ENCODE results near the gene POLR3B.

POLR3B gene

GRCh38 chr12:106345746-106346145, 11.8 kb upstream of the POLR3B start:
- Histone ChIP-seq H3K9me3 (ENCODE audit: insufficient read depth, low read depth, low read length) (no peaks in the 10 kb centered on the region), H3K4me1 (ENCODE audit: insufficient read depth, low read length) (no peaks in the 10 kb centered on the region), H3K4me3 (ENCODE audit: low read length) (no peak overlapping the region), H3K36me3 (ENCODE audit: insufficient read depth, low read depth, low read length) (no peaks in the 10 kb centered on the region), H3K27ac (ENCODE audit: low read length) (no peak overlapping the region), H3K9ac (ENCODE audit: low read depth, low read length) (no peak overlapping the region), H3K27me3 (ENCODE audit: insufficient read depth, low read length) (no peaks in the 10 kb centered on the region)

GRCh38 chr12:106348411-106348810, 9.1 kb upstream of the POLR3B start:
- Histone ChIP-seq H3K4me3 (ENCODE audit: low read length) (no peak overlapping the region), H3K9me3 (ENCODE audit: insufficient read depth, low read depth, low read length) (no peaks in the 10 kb centered on the region), H3K4me1 (ENCODE audit: insufficient read depth, low read length) (no peaks in the 10 kb centered on the region), H3K36me3 (ENCODE audit: insufficient read depth, low read depth, low read length) (no peaks in the 10 kb centered on the region), H3K27me3 (ENCODE audit: insufficient read depth, low read length) (no peaks in the 10 kb centered on the region), H3K9ac (ENCODE audit: low read depth, low read length) (no peak overlapping the region), H3K27ac (ENCODE audit: low read length) (no peak overlapping the region)

- H3K27me3 ChIP-seq (ENCODE audit: insufficient read depth, low read length): no peaks in the 10 kb centered on the region
- H3K9ac ChIP-seq (ENCODE audit: low read depth, low read length): no peak overlapping the region
- no peak overlapping the region for H3K4me3 ChIP-seq (ENCODE audit: low read length)
- no peak overlapping the region for H3K27ac ChIP-seq (ENCODE audit: low read length)
- no peaks in the 10 kb centered on the region for H3K9me3 ChIP-seq (ENCODE audit: insufficient read depth, low read depth, low read length)
- H3K36me3 ChIP-seq (ENCODE audit: insufficient read depth, low read depth, low read length): no peaks in the 10 kb centered on the region
- H3K4me1 ChIP-seq (ENCODE audit: insufficient read depth, low read length): no peaks in the 10 kb centered on the region
These were observed 4.4 kb upstream of the POLR3B start for GRCh38 chr12:106353175-106353574.

GRCh38 chr12:106358396-106359241, 1.1 kb downstream of the POLR3B start:
- Histone ChIP-seq H3K4me3 (ENCODE audit: low read length) (peak overlapping the region; percentile 81), H3K9ac (ENCODE audit: low read depth, low read length) (peak overlapping the region; percentile 77), H3K27me3 (ENCODE audit: insufficient read depth, low read length) (no peaks in the 10 kb centered on the region), H3K36me3 (ENCODE audit: insufficient read depth, low read depth, low read length) (no peaks in the 10 kb centered on the region), H3K4me1 (ENCODE audit: insufficient read depth, low read length) (no peaks in the 10 kb centered on the region), H3K9me3 (ENCODE audit: insufficient read depth, low read depth, low read length) (no peaks in the 10 kb centered on the region), H3K27ac (ENCODE audit: low read length) (no peak overlapping the region)

- Histone ChIP-seq H3K27ac (ENCODE audit: low read length) (no peak overlapping the region), H3K4me1 (ENCODE audit: insufficient read depth, low read length) (no peaks in the 10 kb centered on the region), H3K27me3 (ENCODE audit: insufficient read depth, low read length) (no peaks in the 10 kb centered on the region), H3K4me3 (ENCODE audit: low read length) (no peak overlapping the region), H3K9ac (ENCODE audit: low read depth, low read length) (no peak overlapping the region), H3K36me3 (ENCODE audit: insufficient read depth, low read depth, low read length) (no peaks in the 10 kb centered on the region), H3K9me3 (ENCODE audit: insufficient read depth, low read depth, low read length) (no peaks in the 10 kb centered on the region)
These were observed 2.3 kb downstream of the POLR3B start for GRCh38 chr12:106359646-106360399.

- Histone ChIP-seq H3K27me3 (ENCODE audit: insufficient read depth, low read length) (no peaks in the 10 kb centered on the region), H3K9me3 (ENCODE audit: insufficient read depth, low read depth, low read length) (no peaks in the 10 kb centered on the region), H3K27ac (ENCODE audit: low read length) (no peak overlapping the region), H3K4me3 (ENCODE audit: low read length) (no peak overlapping the region), H3K36me3 (ENCODE audit: insufficient read depth, low read depth, low read length) (no peaks in the 10 kb centered on the region), H3K4me1 (ENCODE audit: insufficient read depth, low read length) (no peaks in the 10 kb centered on the region), H3K9ac (ENCODE audit: low read depth, low read length) (no peak overlapping the region)
These were observed 2.9 kb downstream of the POLR3B start for GRCh38 chr12:106360400-106360994.

GRCh38 chr12:106362971-106363370, 5.4 kb downstream of the POLR3B start:
- Histone ChIP-seq H3K27me3 (ENCODE audit: insufficient read depth, low read length) (no peaks in the 10 kb centered on the region), H3K9me3 (ENCODE audit: insufficient read depth, low read depth, low read length) (no peaks in the 10 kb centered on the region), H3K4me3 (ENCODE audit: low read length) (no peak overlapping the region), H3K36me3 (ENCODE audit: insufficient read depth, low read depth, low read length) (peaks cover 14% of the 10 kb centered on the region; the same call in 1 of the 2 replicates), H3K9ac (ENCODE audit: low read depth, low read length) (no peak overlapping the region), H3K27ac (ENCODE audit: low read length) (no peak overlapping the region), H3K4me1 (ENCODE audit: insufficient read depth, low read length) (no peaks in the 10 kb centered on the region)

GRCh38 chr12:106364261-106364660, 6.7 kb downstream of the POLR3B start:
- Histone ChIP-seq H3K27ac (ENCODE audit: low read length) (no peak overlapping the region), H3K4me3 (ENCODE audit: low read length) (no peak overlapping the region), H3K9ac (ENCODE audit: low read depth, low read length) (no peak overlapping the region), H3K36me3 (ENCODE audit: insufficient read depth, low read depth, low read length) (peaks cover 24% of the 10 kb centered on the region), H3K27me3 (ENCODE audit: insufficient read depth, low read length) (no peaks in the 10 kb centered on the region), H3K4me1 (ENCODE audit: insufficient read depth, low read length) (no peaks in the 10 kb centered on the region), H3K9me3 (ENCODE audit: insufficient read depth, low read depth, low read length) (no peaks in the 10 kb centered on the region)

- no peak overlapping the region for H3K27ac ChIP-seq (ENCODE audit: low read length)
- no peak overlapping the region for H3K9ac ChIP-seq (ENCODE audit: low read depth, low read length)
- H3K9me3 ChIP-seq (ENCODE audit: insufficient read depth, low read depth, low read length): no peaks in the 10 kb centered on the region
- no peak overlapping the region for H3K4me3 ChIP-seq (ENCODE audit: low read length)
- H3K4me1 ChIP-seq (ENCODE audit: insufficient read depth, low read length): no peaks in the 10 kb centered on the region
- peaks cover 34% of the 10 kb centered on the region for H3K36me3 ChIP-seq (ENCODE audit: insufficient read depth, low read depth, low read length)
- no peaks in the 10 kb centered on the region for H3K27me3 ChIP-seq (ENCODE audit: insufficient read depth, low read length)
These were observed 12.2 kb downstream of the POLR3B start for GRCh38 chr12:106369624-106370346.

GRCh38 chr12:106378788-106379187, 21.2 kb downstream of the POLR3B start:
- Histone ChIP-seq H3K27ac (ENCODE audit: low read length) (no peak overlapping the region), H3K4me1 (ENCODE audit: insufficient read depth, low read length) (no peaks in the 10 kb centered on the region), H3K4me3 (ENCODE audit: low read length) (no peak overlapping the region), H3K27me3 (ENCODE audit: insufficient read depth, low read length) (no peaks in the 10 kb centered on the region), H3K9ac (ENCODE audit: low read depth, low read length) (no peak overlapping the region), H3K36me3 (ENCODE audit: insufficient read depth, low read depth, low read length) (peaks cover 47% of the 10 kb centered on the region), H3K9me3 (ENCODE audit: insufficient read depth, low read depth, low read length) (no peaks in the 10 kb centered on the region)

- H3K9me3 ChIP-seq (ENCODE audit: insufficient read depth, low read depth, low read length): no peaks in the 10 kb centered on the region
- no peaks in the 10 kb centered on the region for H3K27me3 ChIP-seq (ENCODE audit: insufficient read depth, low read length)
- H3K36me3 ChIP-seq (ENCODE audit: insufficient read depth, low read depth, low read length): peaks cover 47% of the 10 kb centered on the region
- no peak overlapping the region for H3K9ac ChIP-seq (ENCODE audit: low read depth, low read length)
- no peak overlapping the region for H3K4me3 ChIP-seq (ENCODE audit: low read length)
- no peak overlapping the region for H3K27ac ChIP-seq (ENCODE audit: low read length)
- no peaks in the 10 kb centered on the region for H3K4me1 ChIP-seq (ENCODE audit: insufficient read depth, low read length)
These were observed 23.4 kb downstream of the POLR3B start for GRCh38 chr12:106380954-106381353.

Data from iPS-20b (cell line).